22Rv1 (cell line): ENCODE data around the gene CDK14.
A peak's percentile ranks its signal among the peaks of the same experiment; 100 is the strongest.

ENCODE experiments used
- H3K27ac ChIP-seq: fragments of 450-650 bp; 2 replicates; pipeline ENCODE4 v1.5.1; 2017
- CTCF ChIP-seq: fragments of 450-650 bp; IDR thresholded peaks from 2 replicates; pipeline ENCODE4 v1.5.1; 2017; ENCODE audit warnings: mild to moderate bottlenecking
- ZFX ChIP-seq: fragments of 450-650 bp; IDR thresholded peaks from 2 replicates; pipeline ENCODE4 v1.6.1; 2017; ENCODE audit warnings: antibody characterized with exemption, borderline replicate concordance

The CDK14 gene

DNA sequence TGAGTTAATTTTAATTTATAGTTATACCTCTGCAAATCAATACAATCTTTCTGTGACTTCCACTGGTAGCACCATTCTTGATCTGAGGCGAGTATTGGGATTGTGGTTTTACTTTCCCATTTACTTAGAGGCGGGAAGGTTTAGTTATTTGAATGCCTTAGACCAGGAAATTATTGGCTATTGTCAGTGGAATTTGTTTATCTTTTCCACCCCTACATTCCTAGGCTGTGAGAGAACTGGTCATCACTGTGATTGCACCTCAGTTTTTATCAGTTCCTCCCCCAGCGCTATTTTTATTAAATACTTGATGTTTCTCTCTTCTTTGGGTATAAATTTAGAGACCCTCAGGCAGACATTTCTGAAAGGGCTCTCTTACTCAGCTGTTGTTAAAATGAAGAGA, 29.9 kb downstream of the CDK14 start:
- no peak overlapping the region for H3K27ac ChIP-seq
- TF ChIP-seq CTCF (no peak), ZFX (no peak)

DNA sequence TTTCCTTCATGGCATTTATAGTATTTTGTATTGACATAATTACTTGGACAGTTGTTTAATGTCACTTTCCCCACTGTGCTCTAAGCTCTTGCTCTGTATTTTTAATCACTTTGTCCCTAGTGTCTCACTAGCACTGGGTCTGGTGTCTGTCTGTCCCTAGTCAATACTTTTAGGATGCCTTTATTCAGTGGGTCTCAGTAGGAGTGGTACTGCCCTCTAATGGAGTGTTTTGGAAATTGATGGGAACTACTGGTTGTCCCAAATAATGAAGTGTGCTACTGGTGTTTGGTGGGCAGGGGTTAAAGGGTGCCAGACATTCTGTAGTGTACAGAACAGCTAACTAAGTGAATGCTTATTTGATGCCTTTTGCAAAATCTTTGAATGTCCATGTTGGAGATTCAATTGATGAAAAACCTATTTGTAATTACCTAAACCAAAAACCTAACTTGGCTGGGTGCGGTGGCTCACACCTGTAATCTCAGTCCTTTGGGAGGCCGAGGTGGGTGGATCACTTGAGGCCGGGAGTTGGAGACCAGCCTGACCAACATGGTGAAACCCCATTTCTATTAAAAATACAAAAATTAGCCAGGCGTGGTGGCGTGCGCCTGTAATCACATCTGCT, 33.3 kb downstream of the CDK14 start:
- TF ChIP-seq CTCF (peak; percentile 88), ZFX (no peak)
- no peak overlapping the region for H3K27ac ChIP-seq

DNA sequence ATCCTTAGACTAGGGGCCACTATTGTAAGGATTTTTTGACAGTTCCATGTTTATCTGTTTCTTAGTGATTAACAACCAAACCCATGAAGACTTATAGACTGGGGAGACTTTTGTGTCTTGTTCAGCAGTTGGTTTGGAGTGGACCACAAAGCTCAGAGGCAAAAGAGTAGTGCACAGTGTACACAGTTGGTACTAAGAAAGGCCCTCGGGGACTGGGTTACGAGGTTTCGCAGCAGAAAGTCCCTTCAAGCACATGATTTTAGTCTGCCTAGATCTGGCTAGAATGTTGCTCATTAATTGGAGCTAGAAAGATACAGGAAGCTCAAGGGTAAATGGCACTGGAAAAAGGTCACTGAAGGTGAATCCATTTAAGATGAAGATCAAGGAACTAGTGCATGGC, 35.4 kb downstream of the CDK14 start:
- TF ChIP-seq CTCF (no peak), ZFX (no peak)
- no peak overlapping the region for H3K27ac ChIP-seq

DNA sequence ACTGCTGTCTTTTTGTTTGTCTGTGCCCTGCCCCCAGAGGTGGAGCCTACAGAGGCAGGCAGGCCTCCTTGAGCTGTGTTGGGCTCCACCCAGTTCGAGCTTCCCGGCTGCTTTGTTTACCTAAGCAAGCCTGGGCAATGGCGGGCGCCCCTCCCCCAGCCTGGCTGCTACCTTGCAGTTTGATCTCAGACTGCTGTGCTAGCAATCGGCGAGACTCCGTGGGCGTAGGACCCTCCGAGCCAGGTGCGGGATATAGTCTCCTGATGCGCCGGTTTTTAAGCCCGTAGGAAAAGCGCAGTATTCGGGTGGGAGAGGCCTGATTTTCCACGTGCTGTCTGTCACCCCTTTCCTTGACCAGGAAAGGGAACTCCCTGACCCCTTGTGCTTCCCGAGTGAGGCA, 43.6 kb downstream of the CDK14 start:
- peak overlapping the region; percentile 40 for H3K27ac ChIP-seq

DNA sequence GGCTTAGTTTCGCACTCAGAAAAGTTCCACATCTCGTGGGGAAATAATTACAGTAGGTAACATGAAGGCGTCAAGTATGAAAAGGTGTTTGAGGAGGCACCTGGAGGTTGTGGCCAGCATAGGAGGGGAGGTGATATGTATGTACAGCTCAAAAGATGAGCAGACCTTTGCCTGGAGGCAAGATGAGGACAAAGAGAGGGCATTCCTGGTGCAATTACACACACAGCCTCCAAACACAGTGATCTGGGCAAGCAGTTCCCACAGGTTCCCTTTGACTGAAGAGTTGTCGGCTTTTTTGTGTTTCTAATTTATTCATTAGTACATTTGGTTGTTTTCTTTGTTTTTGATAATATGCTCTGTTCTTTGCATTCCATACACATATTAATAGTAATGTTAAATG, 46.9 kb downstream of the CDK14 start:
- TF ChIP-seq ZFX (no peak), CTCF (no peak)
- no peak overlapping the region for H3K27ac ChIP-seq

DNA sequence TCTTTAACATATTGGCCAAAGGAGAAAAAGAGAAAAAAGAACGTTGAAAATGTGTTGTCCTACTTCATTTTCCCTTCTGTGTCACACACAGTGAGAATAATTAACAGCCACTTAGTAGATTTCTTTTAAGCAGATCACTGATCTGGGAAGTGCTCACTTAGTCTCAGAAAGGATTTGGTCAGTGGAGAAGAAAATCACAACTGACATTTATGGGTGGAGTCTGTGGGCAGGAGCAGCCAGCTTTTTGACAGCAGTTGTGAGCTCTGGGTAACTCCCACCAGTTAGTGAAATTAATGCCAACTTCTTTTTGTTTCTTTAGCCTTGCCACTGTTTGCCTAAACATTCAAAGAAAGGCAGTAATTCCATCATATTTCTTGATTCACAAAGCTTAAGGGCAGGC, 49.7 kb downstream of the CDK14 start:
- H3K27ac ChIP-seq = no peak overlapping the region
- TF ChIP-seq ZFX (no peak), CTCF (no peak)

DNA sequence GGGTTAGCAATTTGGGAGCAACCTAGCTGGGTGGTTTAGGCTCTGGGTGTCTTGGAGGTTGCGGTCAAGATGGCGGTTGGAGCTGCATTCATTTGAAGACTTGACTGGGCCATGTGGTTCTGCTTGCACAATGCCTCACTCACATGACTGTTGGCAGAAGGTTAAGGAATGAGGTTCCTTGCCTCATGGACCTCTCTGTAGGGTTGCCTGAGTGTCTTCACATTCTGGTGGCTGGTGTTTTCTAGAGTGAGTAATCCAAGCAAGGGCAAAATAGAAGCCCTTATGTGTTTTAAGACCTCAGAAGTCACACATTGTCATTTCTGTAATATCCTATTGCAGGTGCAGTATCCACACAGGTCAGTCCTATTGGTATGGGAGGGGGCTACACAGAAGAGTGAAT, 52.0 kb downstream of the CDK14 start:
- no peak overlapping the region for H3K27ac ChIP-seq
- TF ChIP-seq ZFX (no peak), CTCF (no peak)

GRCh38 chr7:90648834-90649233, 52.7 kb downstream of the CDK14 start:
- no peak overlapping the region for H3K27ac ChIP-seq
- no peak for TF ChIP-seq CTCF
- no peak for TF ChIP-seq ZFX
